ENCODE results near the gene LRRC27. TPM values are rescaled to one million over a fixed set of nuclear protein-coding genes. Genes with fewer than 3 reads are reported as not detected.
"Not testable (repeated sequence)": the region's sequence is repeated elsewhere in the genome, so short reads cannot be mapped to it uniquely, and the experiment has no call there.

Gene LRRC27
- total and polyA plus RNA-seq, 2 of the 4 experiments (the other 2 are of a cell fraction): 3.8 to 5.3 TPM

GRCh38 chr10:132379026-132379425 is 47.0 kb downstream of the LRRC27 start:
- in situ Hi-C loops (cut with MboI; ENCODE audit: low sequenced_read_pairs); ATAC-seq (ENCODE audit: low read depth); H3K9me1 ChIP-seq (ENCODE audit: insufficient read depth, low read length); H3K36me3 ChIP-seq (ENCODE audit: control insufficient read depth, insufficient read depth, low read length); H4K91ac ChIP-seq (ENCODE audit: insufficient read depth, low read depth, low read length); CTCF ChIA-PET; H3K4me1 ChIP-seq (ENCODE audit: control insufficient read depth, insufficient read depth, low read length); H3K56ac ChIP-seq (ENCODE audit: extremely low read depth, insufficient read depth, low read length); dilution Hi-C loops (cut with HindIII; ENCODE audit: low sequenced_read_pairs, unreplicated experiment); H2BK15ac ChIP-seq (ENCODE audit: low read depth, low read length); H2BK20ac ChIP-seq (ENCODE audit: low read depth, low read length); H3K23ac ChIP-seq (ENCODE audit: low read depth, low read length); H2BK120ac ChIP-seq (ENCODE audit: low read depth, low read length); H3K4me2 ChIP-seq (ENCODE audit: low read depth, low read length); H3K18ac ChIP-seq (ENCODE audit: low read depth, low read length); H3K9ac ChIP-seq (ENCODE audit: low read depth, low read length); H3K79me1 ChIP-seq (ENCODE audit: low read depth in 1 of 2, low read length in 2 of 2); H4K5ac ChIP-seq (ENCODE audit: low read depth, low read length); H3K27me3 ChIP-seq (ENCODE audit: control insufficient read depth, insufficient read depth, low read length); H3K14ac ChIP-seq (replicated peaks; ENCODE audit: low read depth, low read length); H3K9me3 ChIP-seq (ENCODE audit: control insufficient read depth, insufficient read depth, low read length); BruUV-seq (replicated peaks); H2BK5ac ChIP-seq (ENCODE audit: low read depth, low read length, poor library complexity, severe bottlenecking); H3K4ac ChIP-seq (ENCODE audit: low read depth, low read length); POLR2A ChIA-PET (ENCODE audit: unreplicated experiment); H3K27ac ChIP-seq (ENCODE audit: insufficient read depth, low read length); H2AFZ ChIP-seq (replicated peaks; ENCODE audit: low read length, poor library complexity); H3K4me3 ChIP-seq (ENCODE audit: insufficient read depth, low read depth, low read length); intact Hi-C loops (cut with micrococcal nuclease); H2AK5ac ChIP-seq (ENCODE audit: low read depth, low read length); H2AK9ac ChIP-seq (replicated peaks; ENCODE audit: low read depth, low read length, poor library complexity); H4K20me1 ChIP-seq (ENCODE audit: insufficient read depth, low read length); H4K8ac ChIP-seq (ENCODE audit: low read depth in 2 of 2, low read length in 2 of 2); DNase-seq: not testable (repeated sequence)
- 86% methylated on average over 14 of the region's 16 CpGs; no CpG with 5 or more reads in 1 of the 2 experiments for WGBS, 2 experiments (ENCODE audit: extremely low coverage in 2 of 2, insufficient read length in 1 of 2)

GRCh38 chr10:132380986-132381385 is 49.0 kb downstream of the LRRC27 start:
- dilution Hi-C loops (cut with HindIII; ENCODE audit: low sequenced_read_pairs, unreplicated experiment); H3K36me3 ChIP-seq (ENCODE audit: control insufficient read depth, insufficient read depth, low read length); H3K4me1 ChIP-seq (ENCODE audit: control insufficient read depth, insufficient read depth, low read length); H4K20me1 ChIP-seq (ENCODE audit: insufficient read depth, low read length); DNase-seq; H2BK15ac ChIP-seq (ENCODE audit: low read depth, low read length); H4K91ac ChIP-seq (ENCODE audit: insufficient read depth, low read depth, low read length); H3K56ac ChIP-seq (ENCODE audit: extremely low read depth, insufficient read depth, low read length); H3K4me3 ChIP-seq (ENCODE audit: insufficient read depth, low read depth, low read length); ATAC-seq (ENCODE audit: low read depth); in situ Hi-C loops (cut with MboI; ENCODE audit: low sequenced_read_pairs); H4K5ac ChIP-seq (ENCODE audit: low read depth, low read length); H3K9me3 ChIP-seq (ENCODE audit: control insufficient read depth, insufficient read depth, low read length); H3K23ac ChIP-seq (ENCODE audit: low read depth, low read length); H2BK20ac ChIP-seq (ENCODE audit: low read depth, low read length); H3K9me1 ChIP-seq (ENCODE audit: insufficient read depth, low read length); H3K9ac ChIP-seq (ENCODE audit: low read depth, low read length); H3K4me2 ChIP-seq (ENCODE audit: low read depth, low read length); H2BK120ac ChIP-seq (ENCODE audit: low read depth, low read length); POLR2A ChIA-PET (ENCODE audit: unreplicated experiment); BruUV-seq (replicated peaks); intact Hi-C loops (cut with micrococcal nuclease); H2BK5ac ChIP-seq (ENCODE audit: low read depth, low read length, poor library complexity, severe bottlenecking); H2AFZ ChIP-seq (replicated peaks; ENCODE audit: low read length, poor library complexity); H2AK9ac ChIP-seq (replicated peaks; ENCODE audit: low read depth, low read length, poor library complexity); H3K27ac ChIP-seq (ENCODE audit: insufficient read depth, low read length); H3K79me1 ChIP-seq (ENCODE audit: low read depth in 1 of 2, low read length in 2 of 2); H3K18ac ChIP-seq (ENCODE audit: low read depth, low read length); H3K4ac ChIP-seq (ENCODE audit: low read depth, low read length); H3K14ac ChIP-seq (replicated peaks; ENCODE audit: low read depth, low read length); H3K27me3 ChIP-seq (ENCODE audit: control insufficient read depth, insufficient read depth, low read length); H2AK5ac ChIP-seq (ENCODE audit: low read depth, low read length); H4K8ac ChIP-seq (ENCODE audit: low read depth in 2 of 2, low read length in 2 of 2): not testable (repeated sequence)
- CTCF ChIA-PET: interaction anchor here (1.0 kb wide), 1 partner anchor 12 kb away, joined by 4 read pairs; no protein-coding TSS in a partner anchor
- WGBS, 2 experiments (ENCODE audit: extremely low coverage in 2 of 2, insufficient read length in 1 of 2): 79% methylated on average over 4 of the region's 4 CpGs; no CpG with 5 or more reads in 1 of the 2 experiments
